HL-60/S4 treated with phorbol 12-myristate 13-acetate at 8.2 ng/mL for 4 days and 3 days (cell line): ENCODE data around the gene SLC35B2.

Experiments used
- in situ Hi-C: fragments of 300-500 bp; cut with MboI; formaldehyde crosslinking; loops from 2 replicates; pipeline ENCODE4 v1.15.0; 2022; ENCODE audit warnings: low sequenced_read_pairs

SLC35B2 gene

DNA sequence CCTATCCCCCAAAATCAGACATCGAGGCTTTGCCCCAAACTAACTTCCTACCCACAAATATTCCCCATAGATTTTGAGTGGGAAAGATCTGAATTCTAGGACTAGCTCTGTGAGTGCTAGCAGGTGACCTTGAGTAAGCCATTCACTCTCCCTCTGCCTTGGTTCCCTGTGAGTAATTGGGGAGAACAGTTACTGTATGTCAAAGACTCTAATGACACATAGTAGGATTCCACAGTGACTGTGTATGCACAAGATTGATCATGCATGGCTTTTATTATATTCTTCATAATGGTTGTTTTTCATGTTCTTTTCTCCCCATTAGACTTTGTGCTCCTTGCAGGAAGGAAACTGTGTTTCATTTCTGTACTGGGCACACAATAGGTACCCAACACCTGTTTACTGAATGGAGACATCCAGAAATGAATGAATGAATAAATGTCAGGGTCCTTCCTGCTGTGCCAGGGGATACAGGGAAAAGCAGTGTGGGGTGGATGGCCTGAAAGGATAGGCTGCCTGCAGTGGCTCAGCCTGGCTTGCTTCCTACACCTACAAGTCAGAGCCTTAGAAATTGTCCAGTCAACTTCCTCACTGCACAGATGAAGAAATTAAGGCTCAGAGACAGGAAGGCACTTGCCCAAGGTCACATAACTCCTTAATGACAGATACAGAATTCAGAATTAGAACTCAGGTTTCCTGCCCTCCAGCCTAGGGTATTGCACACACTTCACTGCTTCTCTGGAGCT, 12.0 kb upstream of the SLC35B2 start:
- in situ Hi-C loops: no loop called here

GRCh38 chr6:44268095-44268628, 10.8 kb upstream of the SLC35B2 start:
- in situ Hi-C loops: no loop called here

DNA sequence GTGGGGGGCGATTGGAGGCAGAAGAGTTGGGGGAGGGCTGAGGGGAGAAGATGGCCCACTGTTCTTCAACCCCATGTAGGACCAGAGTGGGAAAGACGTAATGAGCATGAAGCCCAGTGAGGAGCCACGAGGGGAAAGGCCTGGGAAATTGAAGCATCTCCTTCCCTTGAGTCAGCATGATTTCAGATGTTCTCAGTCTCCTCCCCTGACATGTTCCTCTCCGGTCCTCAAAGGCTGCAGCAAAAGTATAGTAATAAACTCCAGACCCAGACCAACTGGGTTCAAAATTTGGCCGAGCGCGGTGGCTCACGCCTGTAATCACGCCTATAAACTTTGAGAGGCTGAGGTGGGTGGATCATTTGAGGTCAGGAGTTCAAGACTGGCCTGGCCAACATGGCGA, 9.9 kb upstream of the SLC35B2 start:
- in situ Hi-C loops: no loop called here

DNA sequence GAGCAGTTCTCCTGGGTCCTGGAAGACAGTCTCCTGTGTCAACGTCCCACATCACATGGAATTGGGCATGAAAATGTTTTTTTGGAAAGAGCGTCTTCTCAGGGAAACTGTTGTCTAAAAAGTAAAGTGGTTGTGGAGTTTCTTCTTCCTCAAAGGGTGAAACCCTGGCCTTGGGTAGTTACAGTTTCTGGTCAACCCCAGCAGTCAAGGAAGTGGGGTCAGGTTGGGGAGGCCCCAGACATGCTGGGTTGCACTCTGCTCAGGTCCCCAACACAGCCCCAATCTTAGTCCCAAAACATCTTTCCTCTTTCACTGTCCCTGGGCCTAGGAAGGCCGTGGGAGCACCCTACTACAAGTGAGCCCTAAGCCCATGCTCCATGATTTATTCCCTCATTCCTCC, 9.0 kb upstream of the SLC35B2 start:
- in situ Hi-C loops: no loop called here

DNA sequence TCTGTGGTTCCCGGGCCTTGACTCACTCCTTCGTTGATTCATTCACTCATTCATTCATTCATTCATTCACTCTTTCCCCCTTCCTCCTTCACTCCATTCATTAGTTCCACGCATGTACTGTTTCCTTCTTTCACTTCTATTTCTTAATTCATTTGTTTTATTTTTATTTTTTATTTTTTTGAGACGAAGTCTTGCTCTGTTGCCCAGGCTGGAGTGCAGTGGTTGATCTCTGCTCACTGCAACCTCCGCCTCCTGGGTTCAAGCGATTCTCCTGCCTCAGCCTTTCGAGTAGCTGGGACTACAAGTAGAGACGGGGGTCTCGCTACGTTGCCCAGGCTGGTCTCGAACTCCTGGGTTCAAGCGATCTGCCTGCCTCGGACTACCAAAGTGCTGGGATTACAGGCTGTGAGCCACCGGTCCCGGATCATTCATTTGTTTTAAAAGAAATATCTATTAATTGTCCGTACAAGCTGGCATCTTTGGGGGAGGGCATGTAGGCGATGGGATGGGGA, 8.4 kb upstream of the SLC35B2 start:
- in situ Hi-C loops: no loop called here

- in situ Hi-C loops: no loop called here
Measured at GRCh38 chr6:44265007-44265721, 7.8 kb upstream of the SLC35B2 start, which contains the start of gene NFKBIE. Gene NFKBIE (minus strand): TSS chr6:44265551. CDS start chr6:44265346, 205 bp downstream.

- in situ Hi-C loops: no loop called here
Measured at GRCh38 chr6:44264154-44265006, 7.1 kb upstream of the SLC35B2 start.

GRCh38 chr6:44263354-44264100, 6.2 kb upstream of the SLC35B2 start:
- in situ Hi-C loops: no loop called here

DNA sequence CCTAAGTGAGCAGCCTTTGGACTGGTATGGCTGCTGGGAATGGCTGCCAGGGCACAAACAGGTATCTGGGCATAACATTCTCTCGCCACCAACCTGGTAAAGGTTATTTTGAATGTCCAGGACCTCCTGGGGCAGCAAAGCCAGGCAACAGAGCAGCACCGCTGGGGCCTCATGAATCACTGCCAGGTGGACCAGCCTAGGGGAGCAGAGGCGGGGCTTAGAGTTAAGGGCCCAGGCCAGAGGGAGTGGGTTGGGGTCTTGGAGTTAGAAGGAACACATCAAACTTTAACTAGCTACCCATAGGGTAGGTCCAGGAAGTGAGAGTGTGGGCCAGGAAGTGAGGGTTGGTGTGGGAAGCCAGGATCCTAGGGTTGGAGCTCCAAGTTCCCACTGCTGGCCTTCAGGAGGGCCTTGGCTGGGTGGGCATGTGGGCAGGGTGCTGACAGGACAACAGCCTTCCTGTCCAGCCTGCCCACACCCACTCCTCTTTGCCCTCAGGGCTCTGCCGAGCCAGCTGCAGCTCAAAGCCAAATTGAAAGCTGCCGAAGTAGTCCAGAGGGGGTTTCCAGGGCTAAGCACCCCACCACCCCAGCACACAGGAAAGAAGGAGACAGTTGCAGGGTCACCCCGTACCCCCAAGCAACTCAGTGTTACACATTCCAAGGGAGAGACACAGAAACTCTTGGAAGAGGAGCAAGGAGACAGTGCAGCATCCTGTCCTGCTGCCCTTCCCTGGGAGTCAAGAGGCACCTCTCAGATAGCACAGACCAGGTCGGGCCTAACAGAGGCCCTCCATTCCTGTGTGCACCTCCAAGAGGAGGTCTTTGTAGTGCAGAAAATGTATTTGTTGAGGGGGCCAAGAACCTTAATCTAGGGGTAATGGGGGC, 5.4 kb upstream of the SLC35B2 start:
- in situ Hi-C loops: no loop called here

DNA sequence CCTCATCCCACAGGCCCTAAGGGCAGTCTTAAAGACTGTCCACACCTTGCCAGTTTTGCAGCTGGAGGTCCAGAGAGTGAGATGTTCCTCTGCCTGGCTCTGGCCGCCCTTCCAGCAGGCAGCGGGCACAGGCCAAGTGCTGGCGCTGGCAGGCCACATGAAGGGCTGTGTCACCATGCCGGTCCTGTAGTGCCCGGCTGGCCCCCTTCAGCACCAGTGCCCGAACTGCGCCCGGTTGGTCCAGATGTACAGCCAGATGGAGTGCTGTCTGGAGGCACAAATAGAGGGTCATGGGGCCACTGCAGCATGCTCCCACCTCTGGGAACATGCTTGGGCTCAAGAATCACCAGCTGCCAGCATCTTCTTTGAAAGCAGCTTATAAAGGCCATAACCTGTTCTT, 4.3 kb upstream of the SLC35B2 start:
- in situ Hi-C loops: no loop called here

GRCh38 chr6:44260451-44261297, 3.3 kb upstream of the SLC35B2 start:
- in situ Hi-C loops: no loop called here

- in situ Hi-C loops: no loop called here
Measured at GRCh38 chr6:44260011-44260410, 2.7 kb upstream of the SLC35B2 start.

DNA sequence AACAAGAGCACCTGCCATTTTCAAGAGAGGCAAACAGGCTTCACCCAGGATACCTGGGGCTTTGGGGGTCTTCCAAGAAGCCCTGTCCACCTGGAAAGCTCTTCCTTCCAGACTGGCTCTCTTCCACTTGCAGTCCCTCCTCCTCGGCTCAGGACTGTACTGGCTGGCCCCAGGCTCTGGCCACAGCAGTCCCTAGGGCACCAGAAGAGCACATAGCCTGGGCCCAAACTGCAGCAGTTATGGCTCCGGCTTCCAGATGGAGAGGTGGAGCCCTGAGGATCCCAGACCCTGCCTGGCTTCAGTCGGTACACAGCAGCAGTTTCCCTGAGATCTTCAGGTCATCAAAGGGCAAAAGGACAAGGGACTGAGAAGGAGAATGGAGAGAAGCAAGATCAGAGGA, 1.6 kb upstream of the SLC35B2 start:
- in situ Hi-C loops: no loop called here

DNA sequence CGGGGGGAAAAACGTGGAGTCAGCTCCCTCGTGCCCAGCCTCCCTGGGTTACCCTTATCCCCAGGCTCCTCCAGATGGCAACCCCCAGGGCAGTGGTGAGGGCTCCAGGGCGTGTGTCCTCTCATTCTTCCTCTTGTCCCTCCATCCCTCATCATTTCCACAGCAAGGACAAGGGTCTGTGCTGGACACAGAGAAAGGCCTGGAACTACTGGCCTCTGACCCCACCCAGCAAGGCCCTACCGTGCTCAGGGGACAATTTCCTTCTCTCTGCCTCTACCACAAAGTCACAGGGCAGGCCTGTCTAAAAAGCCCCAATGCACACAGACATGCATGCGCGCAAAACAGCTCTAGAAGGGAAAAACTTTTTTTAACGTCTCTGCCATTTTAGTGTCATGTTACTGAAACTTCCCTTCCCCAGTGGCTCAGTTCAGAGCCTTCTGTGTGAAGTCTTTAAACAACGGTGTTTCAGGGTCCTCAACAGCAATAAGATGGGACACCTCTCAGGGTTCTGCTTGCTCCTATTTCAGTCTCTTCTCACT, 1.1 kb upstream of the SLC35B2 start:
- in situ Hi-C loops: no loop called here

DNA sequence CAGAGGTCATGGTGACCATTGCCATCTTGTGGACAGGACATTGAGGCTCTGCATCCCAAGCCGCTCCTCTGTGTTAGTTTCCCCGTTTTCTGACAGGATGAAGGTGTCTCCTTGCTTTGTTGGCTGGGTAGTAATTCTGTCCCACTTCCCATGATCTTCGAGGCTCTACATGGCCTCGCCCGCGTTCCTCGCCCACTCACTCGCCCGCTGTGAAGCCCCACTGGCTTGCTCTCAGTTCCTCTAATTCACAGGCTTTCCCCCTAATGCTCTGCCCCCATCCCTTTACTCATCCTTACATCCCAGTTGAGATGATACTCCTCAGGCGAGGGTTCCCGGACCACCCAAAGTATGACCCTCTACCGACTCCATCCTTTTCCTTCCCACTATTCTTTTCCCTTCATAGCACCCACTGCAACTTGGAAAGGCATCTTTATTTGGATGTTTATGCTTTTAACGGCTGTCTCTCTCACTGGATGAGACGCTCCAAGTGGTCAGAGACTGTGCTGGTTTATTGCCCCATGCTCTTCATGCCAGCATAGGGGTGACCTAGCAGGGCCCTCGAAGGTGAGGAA, 511 bp upstream of the SLC35B2 start:
- in situ Hi-C loops: no loop called here

DNA sequence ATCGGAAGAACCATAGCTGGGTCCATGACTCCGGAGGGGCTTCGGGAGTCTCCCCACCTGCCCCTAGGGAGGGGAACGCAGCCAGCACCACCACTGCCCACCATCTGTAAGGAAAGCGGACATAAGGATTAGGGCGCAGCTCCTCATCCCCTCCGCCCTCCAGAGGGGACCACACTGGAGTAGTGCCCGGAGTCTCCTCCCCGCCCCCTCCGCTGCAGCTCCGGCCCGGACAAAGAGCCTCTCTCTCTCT, 628 bp downstream of the SLC35B2 start:
- in situ Hi-C loops: no loop called here

- in situ Hi-C loops: no loop called here
Measured at GRCh38 chr6:44255871-44256774, 1.2 kb downstream of the SLC35B2 start.
